HTERT RPE-1 (cell line): ENCODE measurements around the gene OR4D10.
"Not testable (repeated sequence)": the region's sequence is repeated elsewhere in the genome, so short reads cannot be mapped to it uniquely, and the experiment has no call there.

Experiments used
- in situ Hi-C: fragments of 300-500 bp; cut with MboI; formaldehyde crosslinking; loops from 4 replicates; pipeline ENCODE4 v1.14.3; 2020; ENCODE audit warnings: low sequenced_read_pairs

OR4D10 gene

DNA sequence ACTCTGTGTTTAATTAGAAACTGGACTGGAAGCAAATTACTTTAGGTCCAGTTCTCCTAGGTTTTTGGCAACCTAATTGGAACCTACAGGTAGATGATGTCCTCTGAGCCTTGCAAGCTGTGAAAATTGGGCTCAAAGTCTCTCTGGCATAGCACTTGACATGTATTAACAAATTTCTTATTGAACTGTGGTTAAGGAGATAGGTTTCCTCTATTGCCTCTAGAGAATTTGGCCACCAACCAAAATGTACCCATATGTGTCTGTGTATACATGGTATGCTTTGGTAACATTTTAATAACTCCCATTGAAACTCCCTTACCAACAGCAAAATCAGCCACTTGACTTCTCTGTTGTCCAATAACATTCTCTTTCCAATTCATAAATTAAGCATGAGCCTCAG, at the start of gene OR4D10:
OR4D10 (plus strand) TSS at position 301 of the 400 bp plus-strand sequence. CDS start 4,115 bp downstream, outside the sequence.
- in situ Hi-C loops = no loop called here

DNA sequence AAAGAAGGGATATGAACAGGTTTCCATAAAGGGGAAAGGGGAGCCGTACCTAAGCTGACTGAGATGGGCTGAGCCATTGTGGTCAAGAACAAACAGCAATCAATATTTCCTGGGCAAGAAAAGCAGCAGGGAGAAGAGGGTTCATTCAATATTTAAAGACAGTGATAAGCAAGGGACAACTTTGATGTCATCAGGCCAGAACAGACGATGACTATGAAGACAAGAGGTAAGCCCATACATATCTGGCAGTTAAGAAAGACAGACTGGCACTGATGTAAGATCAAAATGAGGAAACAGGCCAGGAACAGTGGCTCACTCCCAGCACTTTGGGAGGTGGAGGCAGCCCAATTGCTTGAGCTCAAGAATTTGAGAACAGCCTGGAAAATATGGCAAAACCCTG, 49.3 kb upstream of the OR4D10 start:
- in situ Hi-C loops = no loop called here

DNA sequence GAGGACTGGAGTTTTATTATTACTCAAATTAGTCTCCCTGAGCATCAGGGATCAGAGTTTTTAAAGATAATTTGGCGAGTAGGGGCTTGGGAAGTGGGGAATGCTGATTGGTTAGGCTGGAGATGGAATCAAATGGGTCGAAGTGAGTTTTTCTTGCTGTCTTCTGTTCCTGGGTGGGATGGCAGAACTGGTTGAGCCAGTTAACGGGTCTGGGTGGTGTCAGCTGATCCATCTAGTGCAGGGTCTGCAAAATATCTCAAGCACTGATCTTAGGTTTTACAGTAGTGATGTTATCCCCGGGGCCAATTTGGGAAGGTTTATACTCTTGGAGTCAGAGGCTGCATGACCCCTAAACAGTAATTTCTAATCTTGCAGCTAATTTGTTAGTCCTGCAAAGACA, 48.0 kb upstream of the OR4D10 start:
- in situ Hi-C loops = no loop called here

DNA sequence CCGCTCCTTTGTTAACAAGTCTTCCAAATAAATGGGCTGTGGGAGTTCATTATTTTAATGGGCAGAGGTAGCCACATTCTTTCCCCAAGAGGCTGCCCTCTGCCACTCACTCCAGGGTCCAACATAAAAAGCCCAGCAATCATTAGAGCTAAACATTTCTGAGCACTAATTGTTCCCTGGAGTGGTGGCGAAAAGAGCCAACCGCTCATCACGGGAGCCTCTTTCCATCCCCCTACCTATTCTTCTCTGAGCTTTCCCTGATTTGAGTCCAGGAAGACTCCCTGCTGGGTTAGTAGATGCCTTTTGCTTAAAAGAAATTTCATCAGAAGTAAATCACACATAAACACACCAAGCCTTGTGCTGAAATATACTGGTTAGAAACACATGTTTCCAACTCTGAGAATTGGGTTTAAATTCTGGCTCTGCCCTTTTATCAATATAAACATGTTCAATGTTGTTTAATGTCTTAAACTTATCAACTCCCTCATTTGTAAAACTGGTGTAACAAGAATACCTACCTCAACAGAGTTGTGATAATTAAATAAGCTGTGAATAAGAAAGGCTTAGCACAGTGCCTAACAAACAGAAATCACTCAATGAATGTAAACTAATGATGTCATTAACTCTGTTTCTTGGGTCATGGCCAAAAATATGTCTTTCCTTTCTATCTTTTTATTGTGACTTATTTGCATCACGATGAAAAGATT, 46.6 kb upstream of the OR4D10 start, which contains the start of gene OR5A2:
OR5A2 (minus strand) TSS at position 53 of the 707 bp plus-strand sequence. CDS start 3,460 bp downstream, outside the sequence.
- in situ Hi-C loops = no loop called here

DNA sequence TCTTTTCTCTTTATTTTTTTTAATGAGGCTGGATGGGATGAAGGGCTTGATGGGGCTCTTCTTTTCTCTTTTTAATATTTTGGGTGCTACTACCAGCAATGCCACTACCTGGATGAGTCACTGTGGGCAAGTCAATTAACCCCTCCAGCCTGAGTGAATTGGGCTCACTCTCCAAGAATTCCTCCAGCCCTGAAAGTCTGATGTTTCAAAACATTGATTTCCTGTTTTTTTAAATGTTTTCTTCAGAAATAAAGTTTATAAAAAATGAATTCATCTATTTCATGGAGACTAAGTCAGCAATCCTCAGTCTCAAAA, 46.1 kb upstream of the OR4D10 start:
- in situ Hi-C loops = no loop called here

DNA sequence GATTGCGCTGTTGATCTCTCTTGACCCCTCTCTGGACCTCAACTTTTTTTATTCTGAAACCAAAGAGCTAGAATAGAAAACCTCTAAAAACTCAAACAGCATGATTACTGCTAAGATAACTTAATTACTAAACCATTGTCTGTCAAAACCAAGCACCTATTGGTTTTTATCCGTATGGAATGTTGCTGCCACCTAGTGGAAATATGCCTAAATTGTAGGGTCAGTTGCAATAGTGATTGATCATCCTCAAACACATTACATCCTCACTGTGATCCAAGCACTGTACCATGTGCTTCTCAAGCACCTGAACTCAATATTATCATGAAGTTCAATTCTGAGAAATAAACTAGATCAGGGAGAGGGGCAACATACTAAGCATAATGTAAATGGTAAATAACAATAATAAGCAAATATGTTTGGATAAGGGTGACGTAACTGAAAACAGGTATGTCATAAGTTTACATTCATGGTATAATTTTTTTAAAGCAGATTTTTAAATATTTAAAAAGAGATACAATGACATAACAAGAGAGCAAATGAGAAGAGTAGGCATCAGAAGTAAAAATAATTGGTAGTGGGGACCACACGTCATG, 43.1 kb upstream of the OR4D10 start:
- in situ Hi-C loops = no loop called here

DNA sequence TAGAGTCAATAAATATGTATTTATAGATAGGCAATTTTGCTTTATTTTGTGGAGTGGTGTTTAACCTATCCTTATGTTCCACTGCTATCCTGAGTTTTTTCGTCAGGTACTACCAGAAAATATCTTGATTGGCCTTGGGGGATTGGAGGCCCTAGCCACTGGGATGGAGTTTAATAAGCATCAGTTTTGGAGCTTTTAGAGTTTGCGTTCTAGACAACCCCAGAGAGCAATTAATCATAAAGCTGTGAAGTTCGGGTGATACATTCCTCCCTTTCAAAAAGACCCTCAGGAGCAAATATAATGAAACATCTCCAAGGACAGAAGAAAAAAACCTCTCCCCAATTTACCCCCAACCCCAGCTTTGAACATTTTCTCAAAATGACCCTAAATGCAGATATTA, 36.9 kb upstream of the OR4D10 start, which contains the start of gene OR5A1:
OR5A1 (plus strand) TSS at position 301 of the 400 bp plus-strand sequence. CDS start 6,700 bp downstream, outside the sequence.
- in situ Hi-C loops = no loop called here

DNA sequence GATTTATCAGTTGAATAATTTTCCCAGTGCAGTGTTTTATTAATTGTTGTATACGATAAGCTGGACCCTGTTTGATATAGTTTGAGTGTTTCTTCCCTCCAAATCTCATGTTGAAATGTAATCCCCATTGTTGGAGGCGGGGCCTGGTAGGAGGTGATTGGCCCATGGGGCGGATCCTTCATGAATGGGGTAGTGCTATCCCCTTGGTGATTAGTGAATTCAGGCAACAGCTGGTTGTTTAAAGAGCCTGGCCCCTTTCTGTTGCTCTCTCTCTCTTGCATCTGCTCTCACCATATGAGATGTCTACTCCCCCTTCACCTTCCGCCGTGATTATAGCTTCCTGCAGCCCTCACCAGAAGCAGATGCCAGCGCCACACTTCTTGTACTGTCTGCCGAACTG, 35.3 kb upstream of the OR4D10 start:
- in situ Hi-C loops = no loop called here

DNA sequence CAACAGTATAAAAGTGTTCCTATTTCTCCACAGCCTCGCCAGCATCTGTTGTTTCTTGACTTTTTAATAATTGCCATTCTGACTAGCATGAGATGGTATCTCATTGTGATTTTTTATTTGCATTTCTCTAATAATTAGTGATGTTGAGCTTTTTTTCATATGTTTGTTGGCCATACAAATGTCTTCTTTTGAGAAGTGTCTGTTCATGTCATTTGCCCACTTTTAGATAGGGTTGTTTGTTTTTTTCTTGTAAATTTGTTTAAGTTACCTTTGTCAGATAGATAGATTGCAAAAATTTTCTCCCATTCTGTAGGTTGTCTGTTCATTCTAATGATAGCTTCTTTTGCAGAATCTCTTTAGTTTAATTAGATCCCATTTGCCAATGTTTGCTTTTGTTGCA, 27.5 kb upstream of the OR4D10 start:
- in situ Hi-C loops = not testable (repeated sequence)

DNA sequence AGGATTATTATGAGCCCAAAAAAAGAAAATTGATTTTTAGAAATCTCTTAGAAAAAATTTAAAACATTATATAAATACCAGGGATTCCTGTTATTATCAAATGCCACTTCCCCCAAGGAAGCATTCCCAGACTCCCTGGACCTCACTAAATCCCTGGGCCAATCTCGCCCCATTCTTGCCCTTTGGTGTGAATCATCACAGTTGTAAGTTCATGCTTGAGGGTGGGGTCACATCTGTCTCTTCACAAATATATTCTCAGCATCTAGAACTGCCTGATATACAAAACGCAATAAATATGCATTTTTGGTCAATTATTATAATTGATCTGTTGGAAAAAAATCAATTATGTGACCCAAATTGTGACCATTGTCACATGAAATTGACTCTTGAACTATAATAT, 24.6 kb upstream of the OR4D10 start:
- in situ Hi-C loops = no loop called here

DNA sequence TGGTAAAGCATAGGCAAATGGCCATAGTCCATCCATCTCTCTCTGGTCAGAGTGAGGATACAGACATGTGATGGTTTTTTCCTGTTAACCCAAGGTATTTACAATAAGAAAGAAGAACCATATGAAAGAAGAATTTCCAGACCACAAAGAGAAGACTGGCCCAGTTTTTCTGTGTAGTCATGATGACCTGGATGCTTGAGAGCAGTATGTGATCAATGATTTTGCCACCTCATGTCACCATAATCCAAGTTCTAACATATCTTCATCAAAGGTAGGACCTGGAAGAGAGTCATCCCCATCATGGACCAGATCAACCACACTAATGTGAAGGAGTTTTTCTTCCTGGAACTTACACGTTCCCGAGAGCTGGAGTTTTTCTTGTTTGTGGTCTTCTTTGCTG, 16.5 kb upstream of the OR4D10 start, which contains the start of gene OR4D6:
OR4D6 (plus strand) TSS at position 301 of the 400 bp plus-strand sequence; CDS start at position 301, 0 bp downstream.
- in situ Hi-C loops = no loop called here

DNA sequence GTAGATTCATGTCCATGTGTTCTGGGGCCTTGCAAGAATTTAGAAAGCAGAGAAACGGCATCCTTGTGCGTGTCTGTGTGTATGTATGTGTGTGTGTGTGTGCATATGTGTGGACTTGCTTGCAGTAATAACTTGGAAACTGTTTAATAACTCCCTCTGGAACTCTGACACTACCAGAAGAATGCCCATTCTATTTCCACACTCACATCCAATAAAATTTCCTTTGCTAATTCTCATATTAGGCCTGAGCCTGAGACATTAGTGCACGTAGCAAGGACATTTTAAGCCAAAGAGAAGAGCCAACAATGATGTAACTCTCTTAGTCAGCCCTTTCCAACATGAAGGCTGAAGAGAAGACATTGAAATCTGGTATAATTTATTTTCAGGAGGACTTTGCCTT, 13.2 kb upstream of the OR4D10 start:
- in situ Hi-C loops = no loop called here

DNA sequence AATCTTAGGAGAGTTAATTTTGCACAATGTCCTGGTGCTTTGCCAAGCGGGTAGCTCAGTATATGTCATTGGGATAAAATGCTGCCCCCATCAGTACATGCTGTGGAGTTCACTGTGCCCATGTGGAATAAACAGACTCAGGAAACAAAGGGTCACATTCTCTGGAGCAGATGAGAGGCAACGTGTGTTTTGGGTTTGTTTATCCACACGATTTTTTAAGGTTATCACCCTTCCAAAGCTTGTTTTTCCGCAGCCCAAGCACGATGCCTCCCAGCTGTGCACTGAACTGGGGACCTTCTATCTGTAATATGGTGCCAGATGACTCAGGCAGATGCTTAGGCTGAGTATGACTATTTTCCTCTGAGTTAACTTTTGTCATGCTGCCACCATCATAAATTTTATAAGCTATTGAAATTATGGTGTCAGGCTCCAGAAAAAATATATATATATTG, 9.9 kb upstream of the OR4D10 start:
- in situ Hi-C loops = no loop called here

DNA sequence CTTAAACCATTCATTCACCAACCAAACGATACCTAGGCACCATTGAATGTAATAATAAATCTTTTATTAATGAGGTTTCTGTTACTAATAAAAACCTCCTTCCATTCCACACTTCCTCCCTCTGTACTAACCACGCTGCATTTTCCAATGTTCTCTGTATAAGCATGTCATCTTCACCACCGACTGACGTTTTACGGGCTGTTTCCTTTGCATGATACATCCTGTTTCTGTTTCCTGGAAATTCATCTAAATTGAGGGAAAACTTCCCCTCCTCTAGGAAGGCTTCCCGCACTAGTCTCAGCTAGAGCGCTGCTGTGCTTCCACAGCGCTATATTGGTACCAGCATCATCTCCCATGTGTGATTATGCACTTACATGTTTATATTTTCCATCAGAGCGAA, 2.1 kb downstream of the OR4D10 start:
- in situ Hi-C loops = no loop called here

DNA sequence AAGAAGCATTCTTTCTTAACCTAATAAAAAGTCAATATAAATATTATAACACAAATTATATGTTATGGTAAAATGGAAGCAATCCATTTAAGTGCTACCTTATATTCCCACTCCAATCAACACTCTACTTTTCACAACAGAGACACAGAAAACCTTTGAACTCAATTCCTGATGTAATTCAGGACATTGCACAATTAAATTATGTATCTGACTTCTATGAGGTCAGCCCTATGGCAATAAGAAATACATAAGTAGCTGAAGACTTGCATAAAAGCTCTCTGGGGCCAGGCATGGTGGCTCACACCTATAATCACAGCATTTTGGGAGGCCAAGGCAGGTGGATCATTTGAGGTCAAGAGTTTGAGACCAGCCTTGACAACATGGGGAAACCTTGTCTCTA, 6.8 kb downstream of the OR4D10 start:
- in situ Hi-C loops = no loop called here

DNA sequence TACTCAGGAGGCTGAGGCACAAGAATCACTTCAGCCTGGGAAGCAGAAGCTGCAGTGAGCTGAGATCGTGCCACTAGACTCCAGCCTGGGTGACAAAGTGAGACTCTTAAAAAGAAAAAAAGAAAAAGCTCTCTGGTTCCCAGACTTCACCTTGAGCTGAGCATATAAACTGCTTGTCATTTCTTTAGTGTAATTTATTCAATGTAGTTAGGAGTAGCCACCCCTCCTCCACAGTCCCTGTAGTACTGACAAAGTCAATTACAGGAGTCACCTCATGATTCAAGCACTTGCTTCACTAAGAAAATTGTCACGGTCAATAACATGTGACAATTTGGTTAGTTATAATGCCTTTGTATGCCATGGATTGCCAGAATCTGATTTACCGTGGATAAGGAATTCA, 7.2 kb downstream of the OR4D10 start:
- in situ Hi-C loops = no loop called here

DNA sequence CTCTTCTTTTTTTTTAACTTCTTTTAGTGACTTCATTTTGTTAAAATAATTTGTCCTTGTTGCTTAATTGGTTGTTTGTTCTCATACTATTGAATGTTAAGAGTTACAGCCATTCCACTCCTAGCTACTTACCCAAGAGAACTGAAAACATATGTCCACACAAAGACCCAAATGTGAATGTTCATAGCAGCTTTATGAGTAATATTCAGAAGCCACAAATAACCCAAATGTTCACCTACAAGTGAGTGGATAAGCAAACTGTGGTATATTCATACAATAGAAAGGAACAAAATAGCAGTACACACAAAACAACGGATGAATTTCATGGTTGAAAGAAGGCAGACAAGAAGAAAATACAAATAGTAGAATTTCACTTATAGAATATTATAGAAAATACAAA, 28.8 kb downstream of the OR4D10 start:
- in situ Hi-C loops = no loop called here

DNA sequence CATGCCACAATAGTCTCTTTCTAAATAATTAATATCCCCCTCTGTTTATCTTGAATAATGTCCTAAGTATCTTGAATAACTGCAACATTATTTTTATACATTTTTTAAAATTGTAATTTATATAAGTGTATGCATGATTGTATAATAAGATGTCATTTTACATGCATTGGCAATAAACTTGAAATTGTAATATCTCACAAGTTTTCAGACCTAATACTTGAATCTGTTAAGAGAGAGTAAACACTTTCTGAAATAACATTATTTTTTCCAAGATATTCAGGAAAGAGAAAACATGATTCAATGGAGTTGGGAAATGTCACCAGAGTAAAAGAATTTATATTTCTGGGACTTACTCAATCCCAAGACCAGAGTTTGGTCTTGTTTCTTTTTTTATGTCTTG, 30.2 kb downstream of the OR4D10 start, which contains the start of gene OR4D11:
OR4D11 (plus strand) TSS at position 301 of the 400 bp plus-strand sequence; CDS start at position 301, 0 bp downstream.
- in situ Hi-C loops = no loop called here

DNA sequence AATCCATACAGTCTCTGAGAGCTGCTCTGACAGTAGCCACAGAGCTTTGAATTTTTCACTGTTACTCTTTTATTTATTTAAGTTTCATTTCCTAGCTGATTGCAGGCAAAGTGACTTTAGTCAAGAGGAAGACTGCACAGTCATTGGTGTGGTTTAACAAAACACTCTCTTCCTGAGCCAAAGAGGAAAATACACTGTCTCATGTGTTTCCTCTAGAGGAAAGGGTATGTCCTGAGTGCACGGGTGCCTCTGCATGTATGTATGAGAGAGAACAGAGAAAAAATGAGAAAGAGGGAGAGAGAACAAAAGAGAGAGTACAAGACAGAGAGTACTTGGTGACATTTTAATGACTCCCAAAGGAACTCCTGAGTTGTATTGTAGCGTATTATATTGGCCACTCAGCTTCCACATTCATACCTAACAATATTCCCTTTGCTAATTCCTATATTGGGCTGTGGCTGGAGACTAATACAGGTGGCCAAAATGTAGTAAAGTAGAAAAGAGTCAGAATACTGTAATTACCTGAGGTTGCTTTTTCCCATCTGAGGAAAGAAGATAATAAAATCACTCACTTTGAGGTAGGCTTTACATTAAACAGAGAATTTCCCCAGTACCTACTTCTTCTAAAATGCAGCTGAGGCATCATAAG, 38.0 kb downstream of the OR4D10 start, which contains the start of gene OR4D9:
OR4D9 (plus strand) TSS at position 599 of the 649 bp plus-strand sequence. CDS start 3,374 bp downstream, outside the sequence.
- in situ Hi-C loops = no loop called here

DNA sequence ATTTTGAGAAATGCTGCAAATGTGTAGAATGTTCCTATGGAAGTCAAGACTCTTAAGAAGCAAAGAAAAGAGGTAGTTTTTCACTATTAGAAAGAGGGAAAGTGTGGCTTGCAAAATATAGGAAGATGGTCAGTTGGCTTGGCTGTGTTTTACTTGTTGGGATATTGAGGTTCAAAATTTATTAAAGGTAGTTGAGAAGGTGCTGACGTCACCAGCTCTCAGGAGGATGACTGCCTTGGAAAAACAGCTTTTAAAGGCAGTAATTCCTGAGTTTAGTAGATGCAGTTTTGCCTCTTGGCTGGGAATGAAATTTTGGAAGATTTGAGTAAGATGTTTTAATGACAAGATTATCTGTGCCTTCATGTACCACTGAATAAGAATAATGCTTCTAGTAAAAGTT, 38.6 kb downstream of the OR4D10 start:
- in situ Hi-C loops = no loop called here

DNA sequence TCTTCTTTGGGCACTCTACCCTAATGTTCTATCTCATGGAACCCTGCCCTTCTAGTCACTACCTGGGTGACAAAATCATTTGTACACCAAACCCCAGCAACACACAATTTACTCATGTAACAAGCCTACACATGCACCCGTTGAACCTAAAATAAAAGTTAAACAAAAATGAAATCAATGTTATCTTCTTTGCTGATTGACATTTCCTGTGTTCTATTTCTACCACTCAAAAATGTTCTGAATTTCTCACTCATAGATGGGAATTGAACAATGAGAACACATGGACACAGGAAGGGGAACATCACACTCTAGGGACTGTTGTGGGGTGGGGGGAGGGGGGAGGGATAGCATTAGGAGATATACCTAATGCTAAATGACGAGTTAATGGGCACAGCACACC, 47.0 kb downstream of the OR4D10 start:
- in situ Hi-C loops = not testable (repeated sequence)

DNA sequence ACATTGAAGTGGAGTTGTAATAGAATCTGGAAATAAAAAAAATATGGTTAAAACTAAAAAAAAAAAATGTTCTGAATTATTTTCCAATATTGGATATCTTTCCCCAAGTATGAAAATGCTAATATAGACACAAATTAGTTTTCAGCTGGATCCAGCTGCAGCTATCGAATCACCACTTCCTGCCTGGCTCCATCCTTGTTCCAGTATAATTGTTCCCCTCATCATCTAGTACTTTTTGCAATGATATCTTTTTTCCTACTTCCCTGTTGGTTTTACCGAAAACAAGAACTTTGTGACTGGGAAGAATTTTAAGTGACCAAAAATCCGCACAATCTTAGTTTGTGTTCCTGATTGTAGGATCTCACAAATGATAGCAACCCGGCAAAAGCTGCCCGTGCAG, 47.6 kb downstream of the OR4D10 start:
- in situ Hi-C loops = no loop called here
